GM21360 (cell line): ENCODE results near the gene IFI6.
A peak's percentile ranks its signal among the peaks of the same experiment; 100 is the strongest.
"Not testable (repeated sequence)": the region's sequence is repeated elsewhere in the genome, so short reads cannot be mapped to it uniquely, and the experiment has no call there.

Source experiments
- ATAC-seq: cut with Tn5 transposase; IDR thresholded peaks from one replicate; pipeline ENCODE4 v1.9.1; 2021; ENCODE audit warnings: mild to moderate bottlenecking, moderate library complexity; ENCODE audit not compliant: unreplicated experiment

Gene IFI6

GRCh38 chr1:27632387-27633297, 39.4 kb downstream of the IFI6 start:
- ATAC-seq: no peak

GRCh38 chr1:27630859-27631491, 41.0 kb downstream of the IFI6 start:
- peak; percentile 13 for ATAC-seq

GRCh38 chr1:27628712-27629111, 43.3 kb downstream of the IFI6 start:
- no peak for ATAC-seq

- not testable (repeated sequence) for ATAC-seq
Observed at GRCh38 chr1:27627733-27628132, 44.3 kb downstream of the IFI6 start.

- ATAC-seq: no peak
Observed at GRCh38 chr1:27627061-27627460, 44.9 kb downstream of the IFI6 start.

GRCh38 chr1:27626031-27626935, 45.7 kb downstream of the IFI6 start:
- no peak for ATAC-seq

GRCh38 chr1:27624467-27625178, 47.4 kb downstream of the IFI6 start:
- no peak for ATAC-seq

- no peak for ATAC-seq
Observed at GRCh38 chr1:27623327-27624212, 48.4 kb downstream of the IFI6 start.

- no peak for ATAC-seq
Observed at GRCh38 chr1:27622828-27623227, 49.2 kb downstream of the IFI6 start.

- ATAC-seq: no peak
Observed at GRCh38 chr1:27621051-27621920, 50.7 kb downstream of the IFI6 start.

GRCh38 chr1:27619782-27620438, 52.1 kb downstream of the IFI6 start:
- not testable (repeated sequence) for ATAC-seq

GRCh38 chr1:27618341-27619082, 53.5 kb downstream of the IFI6 start:
- no peak for ATAC-seq

GRCh38 chr1:27617420-27617819, 54.6 kb downstream of the IFI6 start:
- no peak for ATAC-seq

- no peak for ATAC-seq
Observed at GRCh38 chr1:27616441-27616840, 55.6 kb downstream of the IFI6 start.
